ENCODE results near the gene RPS6KA2. TPM values are rescaled to one million over a fixed set of nuclear protein-coding genes. Genes with fewer than 3 reads are reported as not detected.
A peak's percentile ranks its signal among the peaks of the same experiment; 100 is the strongest.

The RPS6KA2 gene
- polyA plus RNA-seq, 2 donors, result 5.7 to 8.7 TPM

DNA sequence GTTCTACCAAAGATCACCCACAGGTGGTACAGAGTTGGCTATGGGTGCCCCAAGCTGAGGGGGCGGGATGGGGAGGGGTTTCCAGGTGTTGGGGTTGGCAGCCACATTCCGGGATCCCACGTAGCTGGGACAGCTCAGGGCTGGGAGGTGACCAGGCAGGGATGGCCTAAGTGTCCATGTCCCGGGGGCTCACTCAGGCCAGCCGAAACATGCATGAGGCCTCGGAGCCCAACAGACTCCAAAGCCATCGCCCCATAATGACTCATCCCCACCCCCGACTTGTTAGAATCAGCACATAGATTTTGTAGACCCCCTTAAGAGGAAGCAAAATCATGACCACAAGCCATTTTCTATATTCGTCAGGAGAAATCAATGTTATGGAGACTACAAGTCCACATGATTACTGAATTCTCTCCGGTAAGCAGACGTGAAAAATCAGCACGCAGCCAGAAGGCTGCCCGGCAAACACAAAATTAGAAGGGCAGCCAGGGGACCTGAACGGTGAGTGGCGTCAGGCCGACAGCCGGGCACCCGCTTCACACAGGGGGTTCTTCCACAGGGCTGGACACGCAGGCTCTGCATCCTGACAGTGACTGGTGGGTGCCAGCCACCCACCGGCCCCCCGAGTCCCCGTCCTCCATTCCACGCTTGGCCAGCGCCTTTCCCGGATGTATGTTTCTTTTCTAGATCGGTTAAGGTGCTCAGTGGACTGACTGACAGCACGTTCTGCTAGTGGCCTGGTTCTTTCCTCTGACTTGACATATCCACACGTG, 121.7 kb downstream of the RPS6KA2 start:
- H3K27ac ChIP-seq (ENCODE audit: low read depth in 2 of 2, low read length in 1 of 2), result no peak overlapping the region
- H3K27me3 ChIP-seq (ENCODE audit: control insufficient read depth in 1 of 2, insufficient read depth in 2 of 2, low read length in 2 of 2), result no peaks in the 10 kb centered on the region
- H3K36me3 ChIP-seq (ENCODE audit: control insufficient read depth in 2 of 2, insufficient read depth in 2 of 2, low read length in 1 of 2), result peaks cover 3 to 16% of the 10 kb centered on the region in 2 donors
- no peak overlapping the region for H3K4me3 ChIP-seq (ENCODE audit: low read depth in 1 of 2, low read length in 2 of 2)
- 95 to 97% methylated on average over 28 of the region's 28 CpGs for WGBS, 2 donors
- no peaks in the 10 kb centered on the region for H3K9me3 ChIP-seq (ENCODE audit: control insufficient read depth in 2 of 2, insufficient read depth in 1 of 2, low read depth in 1 of 2, low read length in 1 of 2)
- peaks cover 0 to 6% of the 10 kb centered on the region in 2 donors for H3K4me1 ChIP-seq (ENCODE audit: control insufficient read depth in 2 of 2, insufficient read depth in 2 of 2, low read length in 1 of 2)

- H3K9me3 ChIP-seq (ENCODE audit: control insufficient read depth in 2 of 2, insufficient read depth in 1 of 2, low read depth in 1 of 2, low read length in 1 of 2), result no peaks in the 10 kb centered on the region
- peak overlapping the region in 1 of 2 donors; percentile 14 for H3K27ac ChIP-seq (ENCODE audit: low read depth in 2 of 2, low read length in 1 of 2)
- no peak overlapping the region for H3K4me3 ChIP-seq (ENCODE audit: low read depth in 1 of 2, low read length in 2 of 2)
- WGBS, 2 donors, result 69 to 82% methylated on average over 9 of the region's 9 CpGs
- peaks cover 3 to 14% of the 10 kb centered on the region in 2 donors for H3K36me3 ChIP-seq (ENCODE audit: control insufficient read depth in 2 of 2, insufficient read depth in 2 of 2, low read length in 1 of 2)
- H3K27me3 ChIP-seq (ENCODE audit: control insufficient read depth in 1 of 2, insufficient read depth in 2 of 2, low read length in 2 of 2), result no peaks in the 10 kb centered on the region
- peaks cover 0 to 6% of the 10 kb centered on the region in 2 donors for H3K4me1 ChIP-seq (ENCODE audit: control insufficient read depth in 2 of 2, insufficient read depth in 2 of 2, low read length in 1 of 2)
Measured at GRCh38 chr6:166504100-166504499, 123.0 kb downstream of the RPS6KA2 start.

GRCh38 chr6:166503167-166503744, 123.8 kb downstream of the RPS6KA2 start:
- H3K4me3 ChIP-seq (ENCODE audit: low read depth in 1 of 2, low read length in 2 of 2), result no peak overlapping the region
- no peaks in the 10 kb centered on the region for H3K27me3 ChIP-seq (ENCODE audit: control insufficient read depth in 1 of 2, insufficient read depth in 2 of 2, low read length in 2 of 2)
- peaks cover 0 to 14% of the 10 kb centered on the region in 2 donors for H3K36me3 ChIP-seq (ENCODE audit: control insufficient read depth in 2 of 2, insufficient read depth in 2 of 2, low read length in 1 of 2)
- H3K9me3 ChIP-seq (ENCODE audit: control insufficient read depth in 2 of 2, insufficient read depth in 1 of 2, low read depth in 1 of 2, low read length in 1 of 2), result no peaks in the 10 kb centered on the region
- WGBS, 2 donors, result 89 to 92% methylated on average over 12 of the region's 12 CpGs
- H3K27ac ChIP-seq (ENCODE audit: low read depth in 2 of 2, low read length in 1 of 2), result no peak overlapping the region
- peaks cover 0 to 6% of the 10 kb centered on the region in 2 donors for H3K4me1 ChIP-seq (ENCODE audit: control insufficient read depth in 2 of 2, insufficient read depth in 2 of 2, low read length in 1 of 2)

- Histone ChIP-seq H3K4me1 (ENCODE audit: control insufficient read depth in 2 of 2, insufficient read depth in 2 of 2, low read length in 1 of 2) (peaks cover 0 to 6% of the 10 kb centered on the region in 2 donors), H3K4me3 (ENCODE audit: low read depth in 1 of 2, low read length in 2 of 2) (no peak overlapping the region), H3K9me3 (ENCODE audit: control insufficient read depth in 2 of 2, insufficient read depth in 1 of 2, low read depth in 1 of 2, low read length in 1 of 2) (no peaks in the 10 kb centered on the region), H3K27me3 (ENCODE audit: control insufficient read depth in 1 of 2, insufficient read depth in 2 of 2, low read length in 2 of 2) (no peaks in the 10 kb centered on the region), H3K36me3 (ENCODE audit: control insufficient read depth in 2 of 2, insufficient read depth in 2 of 2, low read length in 1 of 2) (peaks cover 0 to 14% of the 10 kb centered on the region in 2 donors), H3K27ac (ENCODE audit: low read depth in 2 of 2, low read length in 1 of 2) (peak overlapping the region in 1 of 2 donors; percentile 21)
- WGBS, 2 donors, result 67% methylated on average over 14 of the region's 14 CpGs
Measured at GRCh38 chr6:166502453-166502852, 124.6 kb downstream of the RPS6KA2 start.

- H3K27me3 ChIP-seq (ENCODE audit: control insufficient read depth in 1 of 2, insufficient read depth in 2 of 2, low read length in 2 of 2), result no peaks in the 10 kb centered on the region
- H3K27ac ChIP-seq (ENCODE audit: low read depth in 2 of 2, low read length in 1 of 2), result no peak overlapping the region
- 75 to 79% methylated on average over 14 of the region's 14 CpGs for WGBS, 2 donors
- no peak overlapping the region for H3K4me3 ChIP-seq (ENCODE audit: low read depth in 1 of 2, low read length in 2 of 2)
- peaks cover 0 to 6% of the 10 kb centered on the region in 2 donors for H3K4me1 ChIP-seq (ENCODE audit: control insufficient read depth in 2 of 2, insufficient read depth in 2 of 2, low read length in 1 of 2)
- no peaks in the 10 kb centered on the region for H3K9me3 ChIP-seq (ENCODE audit: control insufficient read depth in 2 of 2, insufficient read depth in 1 of 2, low read depth in 1 of 2, low read length in 1 of 2)
- peaks cover 0 to 14% of the 10 kb centered on the region in 2 donors for H3K36me3 ChIP-seq (ENCODE audit: control insufficient read depth in 2 of 2, insufficient read depth in 2 of 2, low read length in 1 of 2)
Measured at GRCh38 chr6:166501246-166501645, 125.8 kb downstream of the RPS6KA2 start.

GRCh38 chr6:166500246-166500645, 126.8 kb downstream of the RPS6KA2 start:
- WGBS, 2 donors, result 87% methylated on average over 7 of the region's 7 CpGs
- Histone ChIP-seq H3K4me3 (ENCODE audit: low read depth in 1 of 2, low read length in 2 of 2) (no peak overlapping the region), H3K36me3 (ENCODE audit: control insufficient read depth in 2 of 2, insufficient read depth in 2 of 2, low read length in 1 of 2) (peaks cover 0 to 14% of the 10 kb centered on the region in 2 donors), H3K27me3 (ENCODE audit: control insufficient read depth in 1 of 2, insufficient read depth in 2 of 2, low read length in 2 of 2) (no peaks in the 10 kb centered on the region), H3K27ac (ENCODE audit: low read depth in 2 of 2, low read length in 1 of 2) (no peak overlapping the region), H3K4me1 (ENCODE audit: control insufficient read depth in 2 of 2, insufficient read depth in 2 of 2, low read length in 1 of 2) (peaks cover 2 to 6% of the 10 kb centered on the region in 2 donors), H3K9me3 (ENCODE audit: control insufficient read depth in 2 of 2, insufficient read depth in 1 of 2, low read depth in 1 of 2, low read length in 1 of 2) (no peaks in the 10 kb centered on the region)

DNA sequence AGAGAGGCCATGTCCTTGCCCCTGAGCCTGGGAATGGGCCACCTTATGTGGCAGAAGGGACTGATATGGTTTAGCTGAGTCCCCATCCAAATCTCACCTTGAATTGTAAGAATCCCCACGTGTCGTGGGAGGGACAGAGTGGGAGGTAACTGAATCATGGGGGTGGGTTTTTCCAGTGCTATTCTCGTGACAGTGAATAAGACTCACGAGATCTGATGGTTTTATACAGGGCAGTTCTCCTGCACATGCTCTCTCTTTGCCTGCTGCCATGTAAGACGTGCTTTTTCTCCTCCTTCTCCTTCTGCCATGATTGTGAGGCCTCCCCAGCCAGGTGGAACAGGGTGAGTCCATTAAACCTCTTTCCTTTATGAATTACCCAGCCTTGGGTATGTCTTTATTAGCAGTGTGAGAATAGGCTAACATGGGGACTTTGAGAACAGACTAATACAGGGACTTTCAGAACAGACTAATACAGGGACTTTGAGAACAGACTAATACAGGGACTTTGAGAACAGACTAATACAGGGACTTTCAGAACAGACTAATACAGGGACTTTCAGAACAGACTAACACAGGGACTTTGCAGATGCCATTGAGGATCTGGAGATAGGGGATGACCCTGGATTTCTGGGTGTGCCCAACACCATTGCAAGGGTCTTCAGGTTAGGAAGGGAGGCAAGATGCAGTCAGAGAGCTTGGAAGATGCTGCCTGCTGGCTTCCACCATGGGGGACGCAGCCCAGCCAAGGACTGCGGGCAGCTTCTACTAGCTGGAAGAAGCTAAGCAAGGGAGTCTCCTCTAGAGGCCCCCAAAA, 127.5 kb downstream of the RPS6KA2 start:
- H3K9me3 ChIP-seq (ENCODE audit: control insufficient read depth in 2 of 2, insufficient read depth in 1 of 2, low read depth in 1 of 2, low read length in 1 of 2), result no peaks in the 10 kb centered on the region
- H3K27me3 ChIP-seq (ENCODE audit: control insufficient read depth in 1 of 2, insufficient read depth in 2 of 2, low read length in 2 of 2), result no peaks in the 10 kb centered on the region
- peaks cover 2 to 6% of the 10 kb centered on the region in 2 donors for H3K4me1 ChIP-seq (ENCODE audit: control insufficient read depth in 2 of 2, insufficient read depth in 2 of 2, low read length in 1 of 2)
- H3K27ac ChIP-seq (ENCODE audit: low read depth in 2 of 2, low read length in 1 of 2), result no peak overlapping the region
- peaks cover 0 to 14% of the 10 kb centered on the region in 2 donors for H3K36me3 ChIP-seq (ENCODE audit: control insufficient read depth in 2 of 2, insufficient read depth in 2 of 2, low read length in 1 of 2)
- H3K4me3 ChIP-seq (ENCODE audit: low read depth in 1 of 2, low read length in 2 of 2), result no peak overlapping the region
- WGBS, 2 donors, result 82 to 88% methylated on average over 7 of the region's 7 CpGs

- Histone ChIP-seq H3K27me3 (ENCODE audit: control insufficient read depth in 1 of 2, insufficient read depth in 2 of 2, low read length in 2 of 2) (no peaks in the 10 kb centered on the region), H3K4me1 (ENCODE audit: control insufficient read depth in 2 of 2, insufficient read depth in 2 of 2, low read length in 1 of 2) (peaks cover 2 to 6% of the 10 kb centered on the region in 2 donors), H3K4me3 (ENCODE audit: low read depth in 1 of 2, low read length in 2 of 2) (no peak overlapping the region), H3K36me3 (ENCODE audit: control insufficient read depth in 2 of 2, insufficient read depth in 2 of 2, low read length in 1 of 2) (peaks cover 0 to 17% of the 10 kb centered on the region in 2 donors), H3K27ac (ENCODE audit: low read depth in 2 of 2, low read length in 1 of 2) (no peak overlapping the region), H3K9me3 (ENCODE audit: control insufficient read depth in 2 of 2, insufficient read depth in 1 of 2, low read depth in 1 of 2, low read length in 1 of 2) (no peaks in the 10 kb centered on the region)
- WGBS, 2 donors, result 93 to 94% methylated on average over 23 of the region's 23 CpGs
Measured at GRCh38 chr6:166498661-166499349, 128.2 kb downstream of the RPS6KA2 start.

- Histone ChIP-seq H3K27me3 (ENCODE audit: control insufficient read depth in 1 of 2, insufficient read depth in 2 of 2, low read length in 2 of 2) (no peaks in the 10 kb centered on the region), H3K9me3 (ENCODE audit: control insufficient read depth in 2 of 2, insufficient read depth in 1 of 2, low read depth in 1 of 2, low read length in 1 of 2) (no peaks in the 10 kb centered on the region), H3K4me3 (ENCODE audit: low read depth in 1 of 2, low read length in 2 of 2) (no peak overlapping the region), H3K4me1 (ENCODE audit: control insufficient read depth in 2 of 2, insufficient read depth in 2 of 2, low read length in 1 of 2) (peaks cover 2 to 6% of the 10 kb centered on the region in 2 donors), H3K27ac (ENCODE audit: low read depth in 2 of 2, low read length in 1 of 2) (no peak overlapping the region), H3K36me3 (ENCODE audit: control insufficient read depth in 2 of 2, insufficient read depth in 2 of 2, low read length in 1 of 2) (peaks cover 0 to 21% of the 10 kb centered on the region in 2 donors)
- 95 to 96% methylated on average over 25 of the region's 25 CpGs for WGBS, 2 donors
Measured at GRCh38 chr6:166498228-166498627, 128.8 kb downstream of the RPS6KA2 start.
